Caco-2 (cell line): ENCODE results near the gene CDC16. TPM values are rescaled to one million over a fixed set of nuclear protein-coding genes. Genes with fewer than 3 reads are reported as not detected.

Experiments
- BruUV-seq: library from RNA; stranded (reverse); fragments of 400-500 nt; replicated peaks from 2 replicates; lab custom pipeline; 2021; lab: Mats Ljungman, UMichigan
- CTCF ChIA-PET: fragments of 300-600 bp; sonication (Branson Sonifier 250); formaldehyde crosslinking; loops from one replicate; lab custom pipeline; 2022; ENCODE audit warnings: antibody characterized with exemption; lab: Charles Lee
- POLR2A ChIA-PET: fragments of 300-600 bp; sonication (Branson Sonifier 250); formaldehyde crosslinking; loops from one replicate; lab custom pipeline; 2022; ENCODE audit warnings: antibody characterized with exemption; lab: Charles Lee
- DNase-seq, 2 experiments: peaks; one replicate each; pipeline versions ENCODE4 v3.0.0 to v3.0.0-alpha.2; 2020 to 2022
- H3K27me3 ChIP-seq: replicated peaks from 2 replicates; pipeline ENCODE4 v1.6.0; 2011; ENCODE audit warnings: low read length; ENCODE audit not compliant: control insufficient read depth, insufficient read depth
- H3K36me3 ChIP-seq: 2 replicates; pipeline ENCODE4 v1.5.1; 2011; ENCODE audit warnings: low read length; ENCODE audit not compliant: control insufficient read depth, insufficient read depth
- H3K4me1 ChIP-seq: fragments of 250-450 bp; sonication (Bioruptor Pico); 2 replicates; pipeline ENCODE4 v1.5.1; 2020; ENCODE audit warnings: mild to moderate bottlenecking
- H3K4me3 ChIP-seq: 2 replicates; pipeline ENCODE4 v1.5.1; 2011; ENCODE audit warnings: low read depth, mild to moderate bottlenecking, control low read depth, low read length
- H3K9me3 ChIP-seq: fragments of 250-450 bp; sonication (Bioruptor Pico); 2 replicates; pipeline ENCODE4 v1.5.1; 2020; ENCODE audit warnings: mild to moderate bottlenecking, moderate library complexity
- H3K27ac Mint-ChIP-seq: one replicate; pipeline ENCODE4 v1.8.0; 2022; ENCODE audit warnings: mixed read lengths; ENCODE audit not compliant: unreplicated experiment
- H3K27me3 Mint-ChIP-seq: one replicate; pipeline ENCODE4 v1.8.0; 2022; ENCODE audit warnings: mixed read lengths; ENCODE audit not compliant: insufficient read depth, unreplicated experiment
- H3K36me3 Mint-ChIP-seq: one replicate; pipeline ENCODE4 v1.8.0; 2022; ENCODE audit warnings: mild to moderate bottlenecking, mixed read lengths; ENCODE audit not compliant: insufficient read depth, unreplicated experiment
- H3K4me1 Mint-ChIP-seq: one replicate; pipeline ENCODE4 v1.8.0; 2022; ENCODE audit warnings: low read depth, mixed read lengths; ENCODE audit not compliant: unreplicated experiment
- H3K4me3 Mint-ChIP-seq: one replicate; pipeline ENCODE4 v1.8.0; 2022; ENCODE audit warnings: mild to moderate bottlenecking, moderate library complexity, mixed read lengths; ENCODE audit not compliant: unreplicated experiment
- H3K9me3 Mint-ChIP-seq: one replicate; pipeline ENCODE4 v1.8.0; 2022; ENCODE audit warnings: mixed read lengths; ENCODE audit not compliant: unreplicated experiment
- intact Hi-C: fragments of 100-400 bp; cut with micrococcal nuclease; formaldehyde crosslinking; loops from one replicate; pipeline ENCODE4 v1.10.0; 2022; ENCODE audit not compliant: unreplicated experiment
- total RNA-seq: library from RNA; stranded (reverse); gene quantifications from 2 replicates; pipeline ENCODE4 v1.2.3, GENCODE V29; 2022
- TF ChIP-seq, protein P1 (sequence below), 2 experiments: fragments of 200-600 bp in 1 of 2; IDR thresholded peaks; 1 replicate in 1 of 2; 2 replicates in 1 of 2; pipeline versions ENCODE4 v1.5.1 to v1.8.0; 2011 to 2022; ENCODE audit warnings: antibody characterized with exemption in 1 of 2, control low read depth in 1 of 2, inconsistent platforms in 1 of 2, low read depth in 1 of 2, low read length in 1 of 2, mild to moderate bottlenecking in 1 of 2, moderate library complexity in 1 of 2; ENCODE audit not compliant: insufficient read depth in 1 of 2, severe bottlenecking in 1 of 2, unreplicated experiment in 1 of 2

Gene CDC16
- total RNA-seq, 1 experiment from 2014 or later, result 80.5 TPM

DNA sequence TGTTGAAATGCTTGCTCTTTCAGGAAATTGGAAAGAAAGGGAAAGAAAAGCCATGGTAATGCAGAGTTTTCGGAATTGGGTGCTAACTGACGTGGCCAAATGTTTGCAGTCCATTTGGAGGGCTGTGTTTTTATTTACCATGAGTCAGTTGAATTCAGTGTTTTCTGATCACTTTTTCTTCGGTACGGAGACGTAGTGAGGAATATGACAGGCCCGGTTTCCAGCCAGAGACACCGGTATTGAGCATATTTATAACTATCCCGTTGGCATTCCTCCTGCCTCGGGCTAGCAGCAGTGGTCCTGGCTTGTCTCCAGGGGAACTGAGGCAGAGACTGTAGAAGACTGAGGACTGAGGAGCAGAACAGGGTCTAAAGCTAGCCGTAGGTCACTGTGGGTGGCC, 1.0 kb downstream of the CDC16 start:
- peaks cover 1% of the 10 kb centered on the region; the same call in 1 of the 2 replicates for H3K36me3 ChIP-seq
- no peaks in the 10 kb centered on the region for H3K27me3 ChIP-seq
- peak overlapping the region; percentile 96 for H3K4me3 ChIP-seq
- POLR2A ChIA-PET, result no interaction called here
- Mint-ChIP-seq H3K27ac (peak overlapping the region; percentile 68), H3K9me3 (no peaks in the 10 kb centered on the region), H3K4me1 (peaks cover 6% of the 10 kb centered on the region), H3K27me3 (no peaks in the 10 kb centered on the region), H3K4me3 (peak overlapping the region; percentile 80), H3K36me3 (peaks cover 24% of the 10 kb centered on the region)
- H3K9me3 ChIP-seq, result no peaks in the 10 kb centered on the region
- CTCF ChIA-PET, result no interaction called here
- DNase-seq, result no peak
- no peaks in the 10 kb centered on the region for H3K4me1 ChIP-seq
- TF ChIP-seq, protein P1, sequence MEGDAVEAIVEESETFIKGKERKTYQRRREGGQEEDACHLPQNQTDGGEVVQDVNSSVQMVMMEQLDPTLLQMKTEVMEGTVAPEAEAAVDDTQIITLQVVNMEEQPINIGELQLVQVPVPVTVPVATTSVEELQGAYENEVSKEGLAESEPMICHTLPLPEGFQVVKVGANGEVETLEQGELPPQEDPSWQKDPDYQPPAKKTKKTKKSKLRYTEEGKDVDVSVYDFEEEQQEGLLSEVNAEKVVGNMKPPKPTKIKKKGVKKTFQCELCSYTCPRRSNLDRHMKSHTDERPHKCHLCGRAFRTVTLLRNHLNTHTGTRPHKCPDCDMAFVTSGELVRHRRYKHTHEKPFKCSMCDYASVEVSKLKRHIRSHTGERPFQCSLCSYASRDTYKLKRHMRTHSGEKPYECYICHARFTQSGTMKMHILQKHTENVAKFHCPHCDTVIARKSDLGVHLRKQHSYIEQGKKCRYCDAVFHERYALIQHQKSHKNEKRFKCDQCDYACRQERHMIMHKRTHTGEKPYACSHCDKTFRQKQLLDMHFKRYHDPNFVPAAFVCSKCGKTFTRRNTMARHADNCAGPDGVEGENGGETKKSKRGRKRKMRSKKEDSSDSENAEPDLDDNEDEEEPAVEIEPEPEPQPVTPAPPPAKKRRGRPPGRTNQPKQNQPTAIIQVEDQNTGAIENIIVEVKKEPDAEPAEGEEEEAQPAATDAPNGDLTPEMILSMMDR (IDR thresholded peaks at IDR 0.05; ENCODE audit: insufficient read depth in 1 of 2, low read depth in 1 of 2, low read length in 1 of 2, severe bottlenecking in 1 of 2, unreplicated experiment in 1 of 2), result no peak
- intact Hi-C loops, result no loop called here
- TSS peak; percentile 56 for BruUV-seq

DNA sequence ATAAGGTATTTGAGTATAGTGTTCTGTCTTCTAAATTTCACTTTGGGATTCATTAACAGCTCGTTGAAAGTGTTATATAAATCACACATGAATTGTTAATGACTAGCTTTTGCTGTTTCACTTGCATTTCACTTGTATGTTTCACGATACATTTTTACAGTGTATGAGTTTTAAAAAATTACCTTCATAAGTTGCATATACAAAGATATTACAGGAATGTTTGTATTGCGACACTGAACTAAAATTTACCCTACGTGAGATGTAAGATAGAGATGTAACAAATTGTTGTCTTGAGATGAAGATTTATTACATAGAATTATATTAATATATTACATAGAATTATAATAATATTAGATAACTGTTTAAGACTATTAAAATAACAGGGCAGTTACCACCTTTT, 1.5 kb downstream of the CDC16 start:
- Mint-ChIP-seq H3K4me1 (peaks cover 6% of the 10 kb centered on the region), H3K4me3 (peak overlapping the region; percentile 80), H3K36me3 (peaks cover 29% of the 10 kb centered on the region), H3K27me3 (no peaks in the 10 kb centered on the region), H3K9me3 (no peaks in the 10 kb centered on the region), H3K27ac (no peak overlapping the region)
- Histone ChIP-seq H3K4me3 (peak overlapping the region; percentile 96), H3K36me3 (peaks cover 3% of the 10 kb centered on the region), H3K4me1 (no peaks in the 10 kb centered on the region), H3K27me3 (no peaks in the 10 kb centered on the region), H3K9me3 (no peaks in the 10 kb centered on the region)
- BruUV-seq, result no TSS peak
- no peak for DNase-seq
- ChIA-PET CTCF (no interaction called here), POLR2A (no interaction called here)
- TF ChIP-seq, protein P1 (IDR thresholded peaks at IDR 0.05; ENCODE audit: insufficient read depth in 1 of 2, low read depth in 1 of 2, low read length in 1 of 2, severe bottlenecking in 1 of 2, unreplicated experiment in 1 of 2), result no peak
- intact Hi-C loops, result no loop called here

DNA sequence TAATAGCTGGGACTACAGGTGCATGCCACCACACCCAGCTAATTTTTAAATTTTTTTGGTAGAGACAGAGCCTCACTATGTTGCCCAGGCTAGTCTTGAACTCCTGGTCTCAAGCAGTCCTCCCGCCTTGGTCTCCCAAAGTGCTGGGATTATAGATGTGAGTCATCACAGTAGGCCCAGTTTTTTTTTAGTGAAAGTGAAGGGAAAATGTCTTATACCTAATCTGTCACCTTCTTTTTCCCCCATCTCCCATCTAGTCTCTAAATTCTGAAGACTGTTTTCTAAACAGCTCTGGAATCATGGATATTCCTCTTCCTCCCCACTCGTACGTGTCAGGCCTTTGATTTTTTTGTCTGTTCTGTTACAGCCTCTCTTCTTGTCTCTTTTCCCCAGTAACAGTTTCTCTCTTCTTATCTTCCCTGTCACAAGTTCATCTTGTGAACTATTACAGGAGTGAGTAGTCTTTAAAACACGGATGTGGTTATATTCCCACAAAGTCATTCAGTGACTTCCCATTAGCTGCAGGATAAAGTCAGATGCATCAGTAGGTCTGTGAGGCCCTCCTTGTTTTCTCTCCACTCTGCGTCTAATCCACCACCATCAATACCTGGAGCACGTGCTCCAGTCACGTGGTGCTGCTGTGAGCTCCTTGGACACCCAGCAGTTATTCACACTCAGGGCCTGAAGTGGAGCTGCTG, 2.9 kb downstream of the CDC16 start:
- BruUV-seq, result no TSS peak
- POLR2A ChIA-PET, result no interaction called here
- intact Hi-C loops, result no loop called here

More for the DNA sequence above, 2.9 kb downstream of the CDC16 start:
- H3K36me3 Mint-ChIP-seq, result peaks cover 43% of the 10 kb centered on the region
- no peaks in the 10 kb centered on the region for H3K9me3 ChIP-seq
- no peaks in the 10 kb centered on the region for H3K9me3 Mint-ChIP-seq
- no peaks in the 10 kb centered on the region for H3K27me3 Mint-ChIP-seq
- H3K27ac Mint-ChIP-seq, result no peak overlapping the region
- no peak overlapping the region for H3K4me3 ChIP-seq
- no peaks in the 10 kb centered on the region for H3K27me3 ChIP-seq
- CTCF ChIA-PET, result no interaction called here
- DNase-seq, result no peak
- no peaks in the 10 kb centered on the region for H3K4me1 Mint-ChIP-seq
- H3K4me1 ChIP-seq, result no peaks in the 10 kb centered on the region
- TF ChIP-seq, protein P1 (IDR thresholded peaks at IDR 0.05; ENCODE audit: insufficient read depth in 1 of 2, low read depth in 1 of 2, low read length in 1 of 2, severe bottlenecking in 1 of 2, unreplicated experiment in 1 of 2), result no peak
- H3K36me3 ChIP-seq, result peaks cover 4% of the 10 kb centered on the region
- no peak overlapping the region for H3K4me3 Mint-ChIP-seq
